Measurements from ENCODE around the gene CACNG7.

Gene CACNG7

DNA sequence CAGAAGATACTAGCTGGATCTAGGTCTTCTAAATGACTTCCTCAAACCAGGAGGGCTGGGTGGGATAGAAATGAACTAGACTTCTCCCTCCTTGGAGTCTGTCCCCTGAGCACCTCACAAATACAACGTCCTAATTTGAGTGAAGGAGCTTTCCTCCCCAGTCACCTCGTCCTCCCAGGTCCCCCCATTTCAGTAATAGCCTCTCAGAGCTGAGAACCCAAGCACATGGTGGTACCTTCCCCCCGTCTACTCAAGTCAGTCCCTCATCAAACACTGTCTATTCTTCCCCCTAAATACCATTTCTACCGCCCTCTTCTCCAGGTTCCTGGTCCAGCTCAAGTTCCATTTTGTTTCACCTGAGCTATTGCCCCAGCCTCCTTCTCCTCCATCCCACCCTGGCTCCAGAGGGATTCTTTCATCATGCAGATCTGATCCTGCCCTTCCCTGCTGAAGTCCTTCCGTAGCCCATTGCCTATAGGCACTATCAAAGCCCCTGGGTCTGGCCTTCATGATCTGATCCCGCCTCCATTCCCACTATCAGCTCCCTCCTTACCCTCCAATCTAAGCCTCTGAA, 32.3 kb upstream of the CACNG7 start:
- H3K9me3 Mint-ChIP-seq: no peaks in the 10 kb centered on the region
- no peak for DNase-seq
- TF ChIP-seq, protein P1, sequence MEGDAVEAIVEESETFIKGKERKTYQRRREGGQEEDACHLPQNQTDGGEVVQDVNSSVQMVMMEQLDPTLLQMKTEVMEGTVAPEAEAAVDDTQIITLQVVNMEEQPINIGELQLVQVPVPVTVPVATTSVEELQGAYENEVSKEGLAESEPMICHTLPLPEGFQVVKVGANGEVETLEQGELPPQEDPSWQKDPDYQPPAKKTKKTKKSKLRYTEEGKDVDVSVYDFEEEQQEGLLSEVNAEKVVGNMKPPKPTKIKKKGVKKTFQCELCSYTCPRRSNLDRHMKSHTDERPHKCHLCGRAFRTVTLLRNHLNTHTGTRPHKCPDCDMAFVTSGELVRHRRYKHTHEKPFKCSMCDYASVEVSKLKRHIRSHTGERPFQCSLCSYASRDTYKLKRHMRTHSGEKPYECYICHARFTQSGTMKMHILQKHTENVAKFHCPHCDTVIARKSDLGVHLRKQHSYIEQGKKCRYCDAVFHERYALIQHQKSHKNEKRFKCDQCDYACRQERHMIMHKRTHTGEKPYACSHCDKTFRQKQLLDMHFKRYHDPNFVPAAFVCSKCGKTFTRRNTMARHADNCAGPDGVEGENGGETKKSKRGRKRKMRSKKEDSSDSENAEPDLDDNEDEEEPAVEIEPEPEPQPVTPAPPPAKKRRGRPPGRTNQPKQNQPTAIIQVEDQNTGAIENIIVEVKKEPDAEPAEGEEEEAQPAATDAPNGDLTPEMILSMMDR (IDR thresholded peaks at IDR 0.05): no peak
- H3K27ac Mint-ChIP-seq: peak overlapping the region; percentile 34
- H3K4me1 Mint-ChIP-seq: peaks cover 51% of the 10 kb centered on the region
- H3K4me3 Mint-ChIP-seq: no peak overlapping the region
- peaks cover 45% of the 10 kb centered on the region for H3K36me3 Mint-ChIP-seq (ENCODE audit: low read depth)
- H3K27me3 Mint-ChIP-seq (ENCODE audit: low read depth, poor library complexity): peaks cover 4% of the 10 kb centered on the region

DNA sequence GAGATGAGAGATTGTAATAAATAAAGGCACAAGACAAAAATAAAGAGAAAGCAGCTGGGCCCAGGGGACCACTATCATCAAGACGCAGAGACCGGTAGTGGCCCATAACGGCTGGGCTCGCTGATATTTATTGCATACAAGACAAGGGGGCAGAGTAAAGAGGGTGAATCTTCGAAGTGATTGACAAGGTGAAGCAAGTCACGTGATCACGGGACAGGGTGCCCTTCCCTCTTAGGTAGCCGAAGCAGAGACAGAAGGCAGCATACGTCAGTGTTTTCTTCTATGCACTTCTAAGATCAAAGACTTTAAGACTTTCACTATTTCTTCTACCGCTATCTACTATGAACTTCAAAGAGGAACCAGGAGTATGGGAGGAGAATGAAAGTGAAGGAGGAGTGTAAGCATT, 31.7 kb upstream of the CACNG7 start:
- TF ChIP-seq, protein P1 (IDR thresholded peaks at IDR 0.05): no peak
- DNase-seq: no peak

GRCh38 chr19:53878776-53879139, 30.3 kb upstream of the CACNG7 start:
- Mint-ChIP-seq H3K36me3 (ENCODE audit: low read depth) (peaks cover 34% of the 10 kb centered on the region), H3K27ac (peak overlapping the region; percentile 55), H3K9me3 (no peaks in the 10 kb centered on the region), H3K27me3 (ENCODE audit: low read depth, poor library complexity) (peaks cover 19% of the 10 kb centered on the region), H3K4me1 (peaks cover 53% of the 10 kb centered on the region), H3K4me3 (no peak overlapping the region)
- DNase-seq: no peak
- TF ChIP-seq, protein P1 (IDR thresholded peaks at IDR 0.05): no peak

More for the DNA sequence above, 31.7 kb upstream of the CACNG7 start:
- H3K27me3 Mint-ChIP-seq (ENCODE audit: low read depth, poor library complexity): peaks cover 5% of the 10 kb centered on the region
- H3K27ac Mint-ChIP-seq: peak overlapping the region; percentile 44
- H3K4me3 Mint-ChIP-seq: peak overlapping the region; percentile 4
- H3K9me3 Mint-ChIP-seq: no peaks in the 10 kb centered on the region
- H3K4me1 Mint-ChIP-seq: peaks cover 52% of the 10 kb centered on the region
- peaks cover 44% of the 10 kb centered on the region for H3K36me3 Mint-ChIP-seq (ENCODE audit: low read depth)

GRCh38 chr19:53879140-53880081, 29.7 kb upstream of the CACNG7 start:
- no peaks in the 10 kb centered on the region for H3K9me3 Mint-ChIP-seq
- no peak overlapping the region for H3K4me3 Mint-ChIP-seq
- H3K36me3 Mint-ChIP-seq (ENCODE audit: low read depth): peaks cover 28% of the 10 kb centered on the region
- H3K27ac Mint-ChIP-seq: peak overlapping the region; percentile 55
- peak; percentile 99 for DNase-seq
- TF ChIP-seq, protein P1 (IDR thresholded peaks at IDR 0.05): no peak
- peaks cover 53% of the 10 kb centered on the region for H3K4me1 Mint-ChIP-seq
- H3K27me3 Mint-ChIP-seq (ENCODE audit: low read depth, poor library complexity): peaks cover 23% of the 10 kb centered on the region

GRCh38 chr19:53880711-53881481, 28.2 kb upstream of the CACNG7 start:
- Mint-ChIP-seq H3K27ac (no peak overlapping the region), H3K4me1 (peaks cover 45% of the 10 kb centered on the region), H3K27me3 (ENCODE audit: low read depth, poor library complexity) (peaks cover 37% of the 10 kb centered on the region), H3K9me3 (no peaks in the 10 kb centered on the region), H3K4me3 (no peak overlapping the region), H3K36me3 (ENCODE audit: low read depth) (peaks cover 13% of the 10 kb centered on the region)
- no peak for DNase-seq
- TF ChIP-seq, protein P1 (IDR thresholded peaks at IDR 0.05): no peak
